Uterus (tissue), 4 donors: ENCODE results near the gene KLHDC10. TPM values are rescaled to one million over a fixed set of nuclear protein-coding genes. Genes with fewer than 3 reads are reported as not detected.
A peak's percentile ranks its signal among the peaks of the same experiment; 100 is the strongest.
"Not testable (repeated sequence)": the region's sequence is repeated elsewhere in the genome, so short reads cannot be mapped to it uniquely, and the experiment has no call there.

ENCODE experiments used
- DNase-seq, 2 donors: peaks; one replicate each; pipeline ENCODE4 v3.0.0-alpha.2; 2019 to 2020
- H3K27ac ChIP-seq, 2 donors: fragments of 200-600 bp; sonication (generic); 1 replicate in 1 of 2; 2 replicates in 1 of 2; pipeline ENCODE4 v1.5.1; 2016 to 2018
- H3K27me3 ChIP-seq, 2 donors: fragments of 200-600 bp; sonication (generic); one replicate each; pipeline ENCODE4 v1.5.1; 2018 to 2019; ENCODE audit warnings: control low read depth in 1 of 2
- H3K36me3 ChIP-seq, 2 donors: fragments of 200-600 bp; sonication (generic); one replicate each; pipeline ENCODE4 v1.5.1; 2019; ENCODE audit warnings: control low read depth in 1 of 2
- H3K4me1 ChIP-seq, 2 donors: fragments of 200-600 bp; sonication (generic); one replicate each; pipeline ENCODE4 v1.5.1; 2018 to 2019; ENCODE audit warnings: control low read depth in 1 of 2
- H3K4me3 ChIP-seq, 2 donors: fragments of 200-600 bp; sonication (generic); 1 replicate in 1 of 2; 2 replicates in 1 of 2; pipeline ENCODE4 v1.5.1; 2018 to 2019; ENCODE audit warnings: mild to moderate bottlenecking in 1 of 2
- H3K9me3 ChIP-seq, 2 donors: fragments of 200-600 bp; sonication (generic); one replicate each; pipeline ENCODE4 v1.5.1; 2019; ENCODE audit warnings: control low read depth in 1 of 2
- POLR2A ChIP-seq, 2 donors: fragments of 450-650 bp; IDR thresholded peaks; one replicate each; pipeline ENCODE4 v1.6.1; 2016; ENCODE audit warnings: antibody characterized with exemption in 2 of 2, mild to moderate bottlenecking in 1 of 2, moderate library complexity in 1 of 2
- intact Hi-C: fragments of 100-400 bp; cut with DNase I; formaldehyde crosslinking; loops from one replicate; pipeline ENCODE4 v1.15.1; 2023; ENCODE audit warnings: low total_unique reads
- total RNA-seq, 4 donors: library from RNA; depleted of rRNA in 3 of 4; stranded (reverse); fragments of >200 nt in 3 of 4; gene quantifications; one replicate each; pipeline versions ENCODE4 v1.1.0 to v1.2.4, GENCODE V29; 2014 to 2023
- TF ChIP-seq, protein P1 (sequence below), 4 experiments: fragments of 200-600 bp in 2 of 4; fragments of 450-650 bp in 2 of 4; sonication (generic) in 2 of 4; IDR thresholded peaks; one replicate each; pipeline ENCODE4 v1.5.1; 2016 to 2019; ENCODE audit warnings: antibody characterized with exemption in 4 of 4, mild to moderate bottlenecking in 2 of 4, moderate library complexity in 1 of 4
- donor health status: DM: yes; HTN: yes; CAD: no.

The KLHDC10 gene
- total RNA-seq, 4 donors from 2014 or later: 8.8 to 58.5 (median 26.5) TPM

DNA sequence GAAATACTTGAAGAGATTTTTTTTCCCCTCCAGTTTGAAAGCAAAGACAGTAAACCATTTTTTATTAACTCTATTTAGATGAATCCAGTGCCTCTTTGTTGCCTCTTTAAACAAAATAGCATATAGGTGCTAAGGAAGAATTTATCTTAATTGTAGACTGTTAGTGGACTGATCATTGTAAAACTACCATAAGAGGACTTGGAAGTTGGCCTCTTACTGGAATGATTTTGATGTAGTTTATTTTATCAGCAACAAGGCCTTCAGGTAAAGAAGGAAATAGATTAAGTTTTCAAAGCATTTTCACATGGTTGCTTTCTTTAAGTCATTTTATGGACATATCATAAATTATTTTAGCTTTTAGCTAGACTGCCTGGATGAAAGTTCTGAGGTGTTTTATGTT lies 53.2 kb downstream of the KLHDC10 start:
- no peak overlapping the region for H3K27ac ChIP-seq
- H3K4me3 ChIP-seq: no peak overlapping the region
- H3K4me1 ChIP-seq: no peaks in the 10 kb centered on the region
- no peak for DNase-seq
- H3K9me3 ChIP-seq: no peaks in the 10 kb centered on the region
- H3K27me3 ChIP-seq: no peaks in the 10 kb centered on the region
- TF ChIP-seq POLR2A (IDR thresholded peaks at IDR 0.05): no peak
- TF ChIP-seq, protein P1, sequence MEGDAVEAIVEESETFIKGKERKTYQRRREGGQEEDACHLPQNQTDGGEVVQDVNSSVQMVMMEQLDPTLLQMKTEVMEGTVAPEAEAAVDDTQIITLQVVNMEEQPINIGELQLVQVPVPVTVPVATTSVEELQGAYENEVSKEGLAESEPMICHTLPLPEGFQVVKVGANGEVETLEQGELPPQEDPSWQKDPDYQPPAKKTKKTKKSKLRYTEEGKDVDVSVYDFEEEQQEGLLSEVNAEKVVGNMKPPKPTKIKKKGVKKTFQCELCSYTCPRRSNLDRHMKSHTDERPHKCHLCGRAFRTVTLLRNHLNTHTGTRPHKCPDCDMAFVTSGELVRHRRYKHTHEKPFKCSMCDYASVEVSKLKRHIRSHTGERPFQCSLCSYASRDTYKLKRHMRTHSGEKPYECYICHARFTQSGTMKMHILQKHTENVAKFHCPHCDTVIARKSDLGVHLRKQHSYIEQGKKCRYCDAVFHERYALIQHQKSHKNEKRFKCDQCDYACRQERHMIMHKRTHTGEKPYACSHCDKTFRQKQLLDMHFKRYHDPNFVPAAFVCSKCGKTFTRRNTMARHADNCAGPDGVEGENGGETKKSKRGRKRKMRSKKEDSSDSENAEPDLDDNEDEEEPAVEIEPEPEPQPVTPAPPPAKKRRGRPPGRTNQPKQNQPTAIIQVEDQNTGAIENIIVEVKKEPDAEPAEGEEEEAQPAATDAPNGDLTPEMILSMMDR (IDR thresholded peaks at IDR 0.05): no peak
- intact Hi-C loops: no loop called here
- no peaks in the 10 kb centered on the region for H3K36me3 ChIP-seq

DNA sequence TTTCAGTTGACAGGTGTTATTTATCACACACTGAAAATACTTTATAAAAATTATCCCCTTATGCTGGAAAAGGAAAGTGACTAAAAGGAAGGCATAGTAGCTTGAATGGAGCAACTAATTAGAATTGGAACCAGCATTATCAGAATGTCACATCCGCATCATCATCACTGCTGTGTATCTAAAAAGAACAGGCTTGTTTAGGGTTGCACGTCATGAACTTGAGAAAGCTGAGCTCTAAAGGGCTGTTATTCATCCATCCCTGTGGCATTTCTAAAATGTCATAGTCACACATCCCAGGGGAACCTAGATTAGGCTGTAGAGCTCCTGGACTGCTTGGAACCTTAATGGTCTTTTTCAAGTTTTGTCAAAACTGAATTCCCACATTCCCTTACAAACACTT lies 54.4 kb downstream of the KLHDC10 start:
- no peaks in the 10 kb centered on the region for H3K9me3 ChIP-seq
- no peak for DNase-seq
- intact Hi-C loops: no loop called here
- no peaks in the 10 kb centered on the region for H3K4me1 ChIP-seq
- no peaks in the 10 kb centered on the region for H3K27me3 ChIP-seq
- TF ChIP-seq POLR2A (IDR thresholded peaks at IDR 0.05): no peak
- TF ChIP-seq, protein P1 (IDR thresholded peaks at IDR 0.05): no peak
- no peaks in the 10 kb centered on the region for H3K36me3 ChIP-seq
- H3K27ac ChIP-seq: no peak overlapping the region
- H3K4me3 ChIP-seq: no peak overlapping the region

DNA sequence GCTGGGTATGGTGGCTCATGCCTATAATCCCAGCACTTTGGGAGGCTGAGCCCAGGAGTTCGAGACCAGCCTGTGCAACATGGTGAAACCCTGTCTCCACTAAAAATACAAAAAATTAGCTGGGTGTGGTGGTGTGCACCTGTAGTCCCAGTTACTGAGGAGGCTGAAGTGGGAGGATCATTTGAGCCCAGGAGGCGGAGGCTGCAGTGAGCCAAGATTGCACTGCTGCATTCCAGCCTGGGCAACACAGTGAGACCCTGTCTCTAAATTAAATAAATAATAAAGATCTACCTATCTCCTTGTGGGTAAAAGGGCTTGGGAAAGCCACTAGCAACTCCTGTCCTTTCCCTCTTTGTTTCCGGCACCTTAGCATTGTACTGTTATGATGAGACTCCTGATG lies 56.5 kb downstream of the KLHDC10 start:
- H3K27ac ChIP-seq, H3K9me3 ChIP-seq, H3K4me1 ChIP-seq, DNase-seq, H3K27me3 ChIP-seq, intact Hi-C loops, H3K4me3 ChIP-seq, H3K36me3 ChIP-seq: not testable (repeated sequence)

DNA sequence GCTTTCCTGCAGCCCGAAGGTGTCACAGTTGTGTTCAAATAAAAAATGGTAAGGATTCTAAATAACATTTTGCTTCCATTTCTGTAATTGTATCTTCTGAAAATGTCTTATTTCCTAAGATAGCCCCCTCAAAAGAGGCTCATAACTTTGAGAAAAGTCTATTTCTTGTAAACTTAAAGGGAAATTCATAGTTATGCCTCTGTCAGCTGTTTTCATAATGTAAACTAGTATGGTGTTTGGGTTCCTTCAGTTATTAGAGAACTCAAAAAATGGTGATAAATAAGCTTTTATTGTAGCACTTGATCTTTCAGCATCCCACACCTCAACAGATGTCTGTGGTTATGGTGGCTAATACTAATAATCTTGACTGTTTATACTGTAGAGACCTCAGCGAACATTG lies 57.1 kb downstream of the KLHDC10 start:
- H3K27ac ChIP-seq: peak overlapping the region in 1 of 2 donors; percentile 16
- no peaks in the 10 kb centered on the region for H3K9me3 ChIP-seq
- no peak for DNase-seq
- H3K4me3 ChIP-seq: no peak overlapping the region
- H3K36me3 ChIP-seq: no peaks in the 10 kb centered on the region
- TF ChIP-seq POLR2A (IDR thresholded peaks at IDR 0.05): no peak
- TF ChIP-seq, protein P1 (IDR thresholded peaks at IDR 0.05): no peak
- intact Hi-C loops: no loop called here
- H3K27me3 ChIP-seq: no peaks in the 10 kb centered on the region
- no peaks in the 10 kb centered on the region for H3K4me1 ChIP-seq

DNA sequence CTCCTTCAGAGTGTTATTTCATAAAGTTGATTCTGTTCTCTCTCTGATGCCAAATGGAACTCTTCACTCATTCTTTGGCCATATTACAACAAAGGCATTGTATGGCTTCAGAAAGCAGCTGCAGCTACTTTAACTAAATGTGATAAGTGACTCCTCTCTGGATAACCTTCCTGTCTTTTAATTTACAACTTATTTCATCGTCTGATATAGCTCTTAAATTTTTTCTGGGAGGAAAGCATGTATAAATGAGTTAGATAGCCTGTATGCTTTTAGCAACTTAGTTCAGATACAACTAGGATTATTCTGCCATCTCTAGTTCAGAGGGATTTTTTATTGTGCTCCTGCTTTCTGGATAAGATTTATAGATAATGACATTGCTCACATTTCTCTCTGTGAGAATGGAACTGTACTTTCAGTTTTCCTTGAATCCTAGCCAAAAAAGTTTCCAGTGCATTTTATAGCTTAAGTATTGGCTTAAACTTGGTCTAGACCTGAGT lies 57.5 kb downstream of the KLHDC10 start:
- peak overlapping the region in 1 of 2 donors; percentile 16 for H3K27ac ChIP-seq
- H3K4me3 ChIP-seq: no peak overlapping the region
- intact Hi-C loops: no loop called here
- TF ChIP-seq POLR2A (IDR thresholded peaks at IDR 0.05): no peak
- TF ChIP-seq, protein P1 (IDR thresholded peaks at IDR 0.05): no peak
- no peak for DNase-seq
- no peaks in the 10 kb centered on the region for H3K4me1 ChIP-seq
- H3K9me3 ChIP-seq: no peaks in the 10 kb centered on the region
- no peaks in the 10 kb centered on the region for H3K27me3 ChIP-seq
- no peaks in the 10 kb centered on the region for H3K36me3 ChIP-seq

DNA sequence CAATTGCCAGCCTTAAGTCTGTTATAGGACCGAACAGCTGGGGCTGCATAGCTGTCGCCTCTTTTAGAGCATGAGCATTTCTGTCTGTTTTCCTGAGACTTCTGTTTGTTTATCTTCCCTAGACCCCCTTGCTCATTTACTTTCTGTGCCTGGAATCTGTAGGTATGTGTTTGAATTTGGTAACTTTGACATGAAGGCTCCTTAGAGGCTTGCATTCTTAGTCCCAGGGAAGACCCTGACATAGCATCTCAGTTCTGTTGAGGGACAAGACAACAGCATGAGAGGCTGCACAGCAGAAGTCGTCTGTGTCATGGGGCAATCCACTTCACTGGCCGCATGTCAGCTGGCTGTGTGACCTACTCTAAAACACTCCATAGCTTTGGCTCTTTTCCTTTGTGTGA lies 58.7 kb downstream of the KLHDC10 start:
- Histone ChIP-seq H3K4me3 (no peak overlapping the region), H3K27ac (no peak overlapping the region), H3K4me1 (no peaks in the 10 kb centered on the region), H3K27me3 (no peaks in the 10 kb centered on the region), H3K36me3 (no peaks in the 10 kb centered on the region), H3K9me3 (no peaks in the 10 kb centered on the region)
- intact Hi-C loops: no loop called here
- DNase-seq: no peak
- TF ChIP-seq POLR2A (IDR thresholded peaks at IDR 0.05): no peak
- TF ChIP-seq, protein P1 (IDR thresholded peaks at IDR 0.05): no peak
